ENCODE data around the gene FXYD2. TPM values are rescaled to one million over a fixed set of nuclear protein-coding genes. Genes with fewer than 3 reads are reported as not detected.
A peak's percentile ranks its signal among the peaks of the same experiment; 100 is the strongest.

Gene FXYD2
- total and polyA plus RNA-seq, 2 of the 4 experiments (the other 2 are of a cell fraction): 0.09 TPM; not detected in 1

GRCh38 chr11:117815262-117815803 is 9.2 kb downstream of the FXYD2 start:
- no peak overlapping the region for H3K4ac ChIP-seq (ENCODE audit: low read depth, low read length)
- no peaks in the 10 kb centered on the region for H3K27me3 ChIP-seq (ENCODE audit: control insufficient read depth, insufficient read depth, low read length)
- POLR2A ChIA-PET (ENCODE audit: unreplicated experiment): no interaction called here

More at GRCh38 chr11:117815262-117815803, 9.2 kb downstream of the FXYD2 start:
- no TSS peak for BruUV-seq (replicated peaks)
- Histone ChIP-seq H2BK20ac (ENCODE audit: low read depth, low read length) (no peak overlapping the region), H4K8ac (ENCODE audit: low read depth in 2 of 2, low read length in 2 of 2) (no peak overlapping the region; a peak in 1 of 4 replicates), H4K5ac (ENCODE audit: low read depth, low read length) (no peak overlapping the region), H3K9me1 (ENCODE audit: insufficient read depth, low read length) (no peaks in the 10 kb centered on the region), H3K36me3 (ENCODE audit: control insufficient read depth, insufficient read depth, low read length) (no peaks in the 10 kb centered on the region), H3K9me3 (ENCODE audit: control insufficient read depth, insufficient read depth, low read length) (no peaks in the 10 kb centered on the region), H4K20me1 (ENCODE audit: insufficient read depth, low read length) (no peaks in the 10 kb centered on the region), H3K23ac (ENCODE audit: low read depth, low read length) (no peak overlapping the region), H3K4me3 (ENCODE audit: insufficient read depth, low read depth, low read length) (no peak overlapping the region), H3K4me2 (ENCODE audit: low read depth, low read length) (no peak overlapping the region), H2BK5ac (ENCODE audit: low read depth, low read length, poor library complexity, severe bottlenecking) (no peak overlapping the region), H2AFZ (replicated peaks; ENCODE audit: low read length, poor library complexity) (peak overlapping the region; percentile 32), H3K4me1 (ENCODE audit: control insufficient read depth, insufficient read depth, low read length) (peaks cover 2% of the 10 kb centered on the region; the same call in 1 of the 2 replicates), H3K9ac (ENCODE audit: low read depth, low read length) (no peak overlapping the region), H2AK9ac (replicated peaks; ENCODE audit: low read depth, low read length, poor library complexity) (no peak overlapping the region), H3K14ac (replicated peaks; ENCODE audit: low read depth, low read length) (no peak overlapping the region), H3K56ac (ENCODE audit: extremely low read depth, insufficient read depth, low read length) (no peak overlapping the region), H4K91ac (ENCODE audit: insufficient read depth, low read depth, low read length) (no peak overlapping the region), H3K27ac (ENCODE audit: insufficient read depth, low read length) (no peak overlapping the region), H2BK120ac (ENCODE audit: low read depth, low read length) (no peak overlapping the region), H3K79me1 (ENCODE audit: low read depth in 1 of 2, low read length in 2 of 2) (no peaks in the 10 kb centered on the region), H2AK5ac (ENCODE audit: low read depth, low read length) (no peak overlapping the region), H3K18ac (ENCODE audit: low read depth, low read length) (no peak overlapping the region), H2BK15ac (ENCODE audit: low read depth, low read length) (no peak overlapping the region)
- ATAC-seq (ENCODE audit: low read depth) (no peak), DNase-seq (no peak)
- WGBS, 2 experiments (ENCODE audit: extremely low coverage in 2 of 2, insufficient read length in 1 of 2): 40% methylated on average over 1 of the region's 7 CpGs; no CpG with 5 or more reads in 1 of the 2 experiments
- CTCF ChIA-PET: interaction anchor here (1.1 to 1.6 kb wide), 2 partner anchors 131 to 389 kb away, joined by 3 to 6 read pairs; no protein-coding TSS in a partner anchor
- in situ Hi-C loops (cut with MboI; ENCODE audit: low sequenced_read_pairs) (no loop called here), dilution Hi-C loops (cut with HindIII; ENCODE audit: low sequenced_read_pairs, unreplicated experiment) (no loop called here), intact Hi-C loops (cut with micrococcal nuclease) (no loop called here)
- TF ChIP-seq RCOR1 (IDR thresholded peaks at IDR 0.05; ENCODE audit: insufficient replicate concordance, low read length) (no peak), NFE2L2 (IDR thresholded peaks at IDR 0.05; ENCODE audit: low read depth, low read length) (no peak), ELK1 (IDR thresholded peaks at IDR 0.05; ENCODE audit: borderline replicate concordance, low read depth, low read length) (no peak)

Measured in IMR-90 (cell line).